ENCODE results near the gene FAM171A1.

GRCh38 chr10:15172306-15172840, 198.7 kb downstream of the FAM171A1 start:
- TF ChIP-seq POLR2A (IDR thresholded peaks at IDR 0.05; ENCODE audit: low read depth, low read length) (no peak), EZH2 (IDR thresholded peaks at IDR 0.05; ENCODE audit: borderline replicate concordance, low read depth, low read length, severe bottlenecking) (no peak), CTCF (IDR thresholded peaks at IDR 0.05; ENCODE audit: extremely low read depth in 1 of 2, insufficient read depth in 1 of 2, low read depth in 1 of 2, low read length in 2 of 2) (no peak), POLR2AphosphoS5 (IDR thresholded peaks at IDR 0.05; ENCODE audit: insufficient read depth, low read depth, low read length) (no peak), GATA2 (IDR thresholded peaks at IDR 0.05; ENCODE audit: insufficient read depth, insufficient read length, low read depth, low read length) (no peak), MYC (IDR thresholded peaks at IDR 0.05; ENCODE audit: low read depth, low read length) (no peak), MAX (IDR thresholded peaks at IDR 0.05; ENCODE audit: insufficient read depth, insufficient read length) (no peak)

Measured in endothelial cell of umbilical vein (primary cell).